Neural cell (in vitro differentiated cells): ENCODE data around the gene ATP11A. TPM values are rescaled to one million over a fixed set of nuclear protein-coding genes. Genes with fewer than 3 reads are reported as not detected.

Source experiments
- H2AFZ ChIP-seq: fragments of 200-600, 300-800 bp; sonication (generic), shearing (Covaris generic); 2 replicates; pipeline ENCODE4 v1.6.0; 2014; ENCODE audit warnings: low read depth, mild to moderate bottlenecking, antibody characterized with exemption, low read length, moderate library complexity
- H3F3A ChIP-seq: fragments of 200-600 bp; shearing (Covaris generic); 2 replicates; pipeline ENCODE4 v1.6.1; 2016; ENCODE audit warnings: mild to moderate bottlenecking, moderate library complexity, mixed read lengths, antibody characterized with exemption, low read length; ENCODE audit not compliant: insufficient read depth, poor library complexity, severe bottlenecking
- H3K27ac ChIP-seq: fragments of 200-600, 300-800 bp; sonication (generic), shearing (Covaris generic); 2 replicates; pipeline ENCODE4 v1.5.1; 2014; ENCODE audit warnings: mild to moderate bottlenecking, low read length, moderate library complexity
- H3K27me3 ChIP-seq: fragments of 300-800, 200-600 bp; sonication (generic), shearing (Covaris generic); 2 replicates; pipeline ENCODE4 v1.6.0; 2014; ENCODE audit warnings: mild to moderate bottlenecking, low read depth, low read length, moderate library complexity; ENCODE audit not compliant: insufficient read depth
- H3K36me3 ChIP-seq: fragments of 300-800, 200-600 bp; sonication (generic), shearing (Covaris generic); 2 replicates; pipeline ENCODE4 v1.5.1; 2014; ENCODE audit warnings: mild to moderate bottlenecking, antibody characterized with exemption, low read length, moderate library complexity; ENCODE audit not compliant: insufficient read depth
- H3K4me2 ChIP-seq: fragments of 300-800, 200-600 bp; sonication (generic), shearing (Covaris generic); 2 replicates; pipeline ENCODE4 v1.6.0; 2014; ENCODE audit warnings: mild to moderate bottlenecking, low read length
- H3K4me3 ChIP-seq: fragments of 300-800, 200-600 bp; sonication (generic), shearing (Covaris generic); 2 replicates; pipeline ENCODE4 v1.5.1; 2014; ENCODE audit warnings: mild to moderate bottlenecking, low read length, moderate library complexity
- H3K79me2 ChIP-seq: fragments of 200-600 bp; shearing (Covaris generic); replicated peaks from 2 replicates; pipeline ENCODE4 v1.6.0; 2014; ENCODE audit warnings: mild to moderate bottlenecking, low read length, moderate library complexity; ENCODE audit not compliant: insufficient read depth
- H3K9ac ChIP-seq: fragments of 300-800, 200-600 bp; sonication (generic), shearing (Covaris generic); 2 replicates; pipeline ENCODE4 v1.6.1; 2016; ENCODE audit warnings: mild to moderate bottlenecking, low read length, mixed read lengths
- H3K9me2 ChIP-seq: fragments of 200-600 bp; shearing (Covaris generic); 2 replicates; pipeline ENCODE4 v1.6.1; 2016; ENCODE audit warnings: mild to moderate bottlenecking, low read length, mixed read lengths; ENCODE audit not compliant: insufficient read depth
- H3K9me3 ChIP-seq: fragments of 200-600, 300-800 bp; sonication (generic), shearing (Covaris generic); 2 replicates; pipeline ENCODE4 v1.6.1; 2016; ENCODE audit warnings: mild to moderate bottlenecking, mixed run types, low read length, moderate library complexity, mixed read lengths
- H4K20me1 ChIP-seq: fragments of 200-600 bp; shearing (Covaris generic); 2 replicates; pipeline ENCODE4 v1.6.1; 2016; ENCODE audit warnings: mild to moderate bottlenecking, mixed run types; ENCODE audit not compliant: insufficient read depth
- EP300 ChIP-seq: fragments of 450-650 bp; conservative IDR thresholded peaks from 2 replicates; pipeline ENCODE4 v1.6.1; 2014; ENCODE audit warnings: antibody characterized with exemption, mild to moderate bottlenecking, moderate library complexity; ENCODE audit not compliant: poor library complexity, severe bottlenecking
- EZH2 ChIP-seq: fragments of 200-600, 300-800 bp; shearing (Covaris generic), sonication (generic); IDR thresholded peaks from 2 replicates; pipeline ENCODE4 v1.6.1; 2014; ENCODE audit warnings: antibody characterized with exemption, low read length, borderline replicate concordance, mild to moderate bottlenecking; ENCODE audit not compliant: insufficient read depth, poor library complexity, severe bottlenecking
- MXI1 ChIP-seq: fragments of 450-650 bp; conservative IDR thresholded peaks from 2 replicates; pipeline ENCODE4 v1.6.1; 2014; ENCODE audit warnings: antibody characterized with exemption, mild to moderate bottlenecking; ENCODE audit not compliant: poor library complexity, severe bottlenecking
- POLR2AphosphoS5 ChIP-seq: IDR thresholded peaks from 2 replicates; pipeline ENCODE4 v1.6.1; 2012
- RAD21 ChIP-seq: fragments of 450-650 bp; conservative IDR thresholded peaks from 2 replicates; pipeline ENCODE4 v1.6.1; 2014; ENCODE audit warnings: antibody characterized with exemption, mild to moderate bottlenecking, moderate library complexity
- SMC3 ChIP-seq: fragments of 450-650 bp; conservative IDR thresholded peaks from 2 replicates; pipeline ENCODE4 v1.6.1; 2014; ENCODE audit warnings: antibody characterized with exemption, mild to moderate bottlenecking, moderate library complexity; ENCODE audit not compliant: poor library complexity
- TAF1 ChIP-seq: IDR thresholded peaks from 2 replicates; pipeline ENCODE4 v1.6.1; 2012; ENCODE audit warnings: low read depth
- polyA plus RNA-seq: library from polyadenylated mRNA; depleted of rRNA; stranded (reverse); fragments of >200 nt; gene quantifications from 2 replicates; pipeline ENCODE4 v1.2.3, GENCODE V29; 2014
- TF ChIP-seq, protein P1 (sequence below): fragments of 450-650 bp; IDR thresholded peaks from 2 replicates; pipeline ENCODE4 v1.5.1; 2014; ENCODE audit warnings: antibody characterized with exemption, mild to moderate bottlenecking, moderate library complexity; ENCODE audit not compliant: poor library complexity, severe bottlenecking
- TF ChIP-seq, protein P2 (sequence below): IDR thresholded peaks from 2 replicates; pipeline ENCODE4 v1.6.1; 2012; ENCODE audit warnings: borderline replicate concordance

The ATP11A gene
- polyA plus RNA-seq, 1 donor from 2014 or later = 3.0 TPM

DNA sequence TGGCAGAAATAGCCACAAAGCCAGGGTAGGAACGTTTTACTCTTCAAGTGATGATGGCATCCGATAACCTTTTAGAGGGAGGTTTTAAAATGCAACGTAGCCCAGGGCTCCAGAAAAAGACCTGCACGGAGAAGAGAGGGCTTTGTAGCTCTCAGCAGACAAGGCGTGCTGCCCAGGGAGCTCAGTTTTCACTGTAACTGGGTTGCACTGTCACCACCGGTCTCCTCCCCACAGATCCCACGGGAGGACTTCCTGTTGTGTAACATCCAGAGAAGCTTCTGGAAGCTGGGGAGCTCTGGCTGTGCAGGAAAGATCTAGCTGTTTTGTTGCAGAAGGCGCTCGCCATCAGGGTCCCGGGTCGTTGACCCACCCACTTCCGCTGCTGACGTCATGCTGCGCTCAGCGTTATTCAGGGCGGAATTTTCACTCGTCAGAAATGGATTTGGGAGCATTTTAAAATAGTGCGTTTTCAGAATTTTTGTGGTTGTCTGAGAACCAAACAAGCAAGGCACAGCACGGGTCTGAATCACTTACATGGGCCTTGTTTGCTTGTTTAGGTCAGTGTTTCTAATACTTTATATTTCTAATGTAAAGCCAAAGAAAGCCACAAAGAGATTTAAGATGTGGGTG, 50.8 kb downstream of the ATP11A start:
- Histone ChIP-seq H3K9me2 (no peaks in the 10 kb centered on the region), H3K27me3 (no peaks in the 10 kb centered on the region), H3F3A (no peaks in the 10 kb centered on the region), H2AFZ (no peak overlapping the region), H3K4me3 (no peak overlapping the region), H3K4me2 (no peak overlapping the region), H3K27ac (no peak overlapping the region), H3K9me3 (no peaks in the 10 kb centered on the region), H3K9ac (no peak overlapping the region), H4K20me1 (no peaks in the 10 kb centered on the region), H3K36me3 (no peaks in the 10 kb centered on the region), H3K79me2 (no peaks in the 10 kb centered on the region)
- TF ChIP-seq EZH2 (no peak), RAD21 (no peak), POLR2AphosphoS5 (no peak), EP300 (no peak), TAF1 (no peak), MXI1 (no peak), SMC3 (no peak)
- TF ChIP-seq, protein P1, sequence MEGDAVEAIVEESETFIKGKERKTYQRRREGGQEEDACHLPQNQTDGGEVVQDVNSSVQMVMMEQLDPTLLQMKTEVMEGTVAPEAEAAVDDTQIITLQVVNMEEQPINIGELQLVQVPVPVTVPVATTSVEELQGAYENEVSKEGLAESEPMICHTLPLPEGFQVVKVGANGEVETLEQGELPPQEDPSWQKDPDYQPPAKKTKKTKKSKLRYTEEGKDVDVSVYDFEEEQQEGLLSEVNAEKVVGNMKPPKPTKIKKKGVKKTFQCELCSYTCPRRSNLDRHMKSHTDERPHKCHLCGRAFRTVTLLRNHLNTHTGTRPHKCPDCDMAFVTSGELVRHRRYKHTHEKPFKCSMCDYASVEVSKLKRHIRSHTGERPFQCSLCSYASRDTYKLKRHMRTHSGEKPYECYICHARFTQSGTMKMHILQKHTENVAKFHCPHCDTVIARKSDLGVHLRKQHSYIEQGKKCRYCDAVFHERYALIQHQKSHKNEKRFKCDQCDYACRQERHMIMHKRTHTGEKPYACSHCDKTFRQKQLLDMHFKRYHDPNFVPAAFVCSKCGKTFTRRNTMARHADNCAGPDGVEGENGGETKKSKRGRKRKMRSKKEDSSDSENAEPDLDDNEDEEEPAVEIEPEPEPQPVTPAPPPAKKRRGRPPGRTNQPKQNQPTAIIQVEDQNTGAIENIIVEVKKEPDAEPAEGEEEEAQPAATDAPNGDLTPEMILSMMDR = no peak
- TF ChIP-seq, protein P2, sequence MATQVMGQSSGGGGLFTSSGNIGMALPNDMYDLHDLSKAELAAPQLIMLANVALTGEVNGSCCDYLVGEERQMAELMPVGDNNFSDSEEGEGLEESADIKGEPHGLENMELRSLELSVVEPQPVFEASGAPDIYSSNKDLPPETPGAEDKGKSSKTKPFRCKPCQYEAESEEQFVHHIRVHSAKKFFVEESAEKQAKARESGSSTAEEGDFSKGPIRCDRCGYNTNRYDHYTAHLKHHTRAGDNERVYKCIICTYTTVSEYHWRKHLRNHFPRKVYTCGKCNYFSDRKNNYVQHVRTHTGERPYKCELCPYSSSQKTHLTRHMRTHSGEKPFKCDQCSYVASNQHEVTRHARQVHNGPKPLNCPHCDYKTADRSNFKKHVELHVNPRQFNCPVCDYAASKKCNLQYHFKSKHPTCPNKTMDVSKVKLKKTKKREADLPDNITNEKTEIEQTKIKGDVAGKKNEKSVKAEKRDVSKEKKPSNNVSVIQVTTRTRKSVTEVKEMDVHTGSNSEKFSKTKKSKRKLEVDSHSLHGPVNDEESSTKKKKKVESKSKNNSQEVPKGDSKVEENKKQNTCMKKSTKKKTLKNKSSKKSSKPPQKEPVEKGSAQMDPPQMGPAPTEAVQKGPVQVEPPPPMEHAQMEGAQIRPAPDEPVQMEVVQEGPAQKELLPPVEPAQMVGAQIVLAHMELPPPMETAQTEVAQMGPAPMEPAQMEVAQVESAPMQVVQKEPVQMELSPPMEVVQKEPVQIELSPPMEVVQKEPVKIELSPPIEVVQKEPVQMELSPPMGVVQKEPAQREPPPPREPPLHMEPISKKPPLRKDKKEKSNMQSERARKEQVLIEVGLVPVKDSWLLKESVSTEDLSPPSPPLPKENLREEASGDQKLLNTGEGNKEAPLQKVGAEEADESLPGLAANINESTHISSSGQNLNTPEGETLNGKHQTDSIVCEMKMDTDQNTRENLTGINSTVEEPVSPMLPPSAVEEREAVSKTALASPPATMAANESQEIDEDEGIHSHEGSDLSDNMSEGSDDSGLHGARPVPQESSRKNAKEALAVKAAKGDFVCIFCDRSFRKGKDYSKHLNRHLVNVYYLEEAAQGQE = no peak

DNA sequence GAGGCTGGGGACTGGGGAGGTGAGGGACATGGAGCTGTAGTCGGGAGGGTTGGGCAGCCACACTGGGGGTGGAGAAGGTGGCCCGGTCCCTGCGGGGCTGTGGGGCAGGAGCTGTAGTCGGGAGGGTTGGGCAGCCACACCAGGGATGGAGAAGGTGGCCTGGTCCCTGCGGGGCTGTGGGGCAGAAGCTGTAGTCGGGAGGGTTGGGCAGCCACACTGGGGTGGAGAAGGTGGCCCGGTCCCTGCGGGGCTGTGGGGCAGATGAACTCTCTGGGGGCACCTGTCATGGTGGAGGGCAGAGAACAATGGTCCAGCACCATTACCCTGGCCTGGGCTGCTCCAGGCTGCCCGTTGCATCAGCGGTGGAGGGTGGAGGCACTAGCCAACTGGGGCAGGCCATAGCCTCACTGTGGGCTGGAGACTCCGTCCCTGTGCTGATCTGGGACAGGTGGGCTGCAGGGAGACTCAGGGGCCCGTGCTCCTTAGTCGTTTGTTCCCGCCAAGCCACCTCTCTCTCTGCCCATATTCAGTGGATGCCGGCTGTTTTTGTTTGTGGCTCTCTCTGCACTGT, 51.4 kb downstream of the ATP11A start:
- H3K4me2 ChIP-seq = no peak overlapping the region
- H3K4me3 ChIP-seq = no peak overlapping the region
- TF ChIP-seq, protein P1 = no peak
- TF ChIP-seq RAD21 = no peak
- no peak for TF ChIP-seq SMC3
- TF ChIP-seq EZH2 = no peak
- no peak for TF ChIP-seq TAF1
- no peak for TF ChIP-seq EP300
- no peak for TF ChIP-seq MXI1
- TF ChIP-seq, protein P2 = no peak
- no peak for TF ChIP-seq POLR2AphosphoS5
- H3K79me2 ChIP-seq = no peaks in the 10 kb centered on the region
- no peaks in the 10 kb centered on the region for H3K36me3 ChIP-seq
- H2AFZ ChIP-seq = no peak overlapping the region
- no peak overlapping the region for H3K9ac ChIP-seq
- H3K9me2 ChIP-seq = no peaks in the 10 kb centered on the region
- no peak overlapping the region for H3K27ac ChIP-seq
- no peaks in the 10 kb centered on the region for H4K20me1 ChIP-seq
- H3K27me3 ChIP-seq = no peaks in the 10 kb centered on the region
- H3K9me3 ChIP-seq = no peaks in the 10 kb centered on the region
- H3F3A ChIP-seq = no peaks in the 10 kb centered on the region
